Chondrocyte (in vitro differentiated cells): ENCODE measurements around the gene KCNQ1OT1. TPM values are rescaled to one million over a fixed set of nuclear protein-coding genes. Genes with fewer than 3 reads are reported as not detected.

Source experiments
- DNase-seq: peaks from one replicate; pipeline ENCODE4 v3.0.0; 2021; ENCODE audit warnings: mixed read lengths, low spot score
- H3K27ac Mint-ChIP-seq: one replicate; pipeline ENCODE4 v1.8.0; 2021; ENCODE audit warnings: mild to moderate bottlenecking, moderate library complexity, mixed read lengths; ENCODE audit not compliant: unreplicated experiment
- H3K27me3 Mint-ChIP-seq: 2 replicates; pipeline ENCODE4 v1.8.0; 2021; ENCODE audit warnings: low read depth, mixed read lengths
- H3K36me3 Mint-ChIP-seq: 2 replicates; pipeline ENCODE4 v1.8.0; 2021; ENCODE audit warnings: low read depth, mixed read lengths
- H3K4me1 Mint-ChIP-seq: 2 replicates; pipeline ENCODE4 v1.8.0; 2021; ENCODE audit warnings: low read depth, mild to moderate bottlenecking, mixed read lengths
- H3K4me3 Mint-ChIP-seq: one replicate; pipeline ENCODE4 v1.8.0; 2021; ENCODE audit warnings: mild to moderate bottlenecking, moderate library complexity, mixed read lengths; ENCODE audit not compliant: unreplicated experiment
- H3K9me3 Mint-ChIP-seq: 2 replicates; pipeline ENCODE4 v1.8.0; 2021; ENCODE audit warnings: low read depth, mixed read lengths
- CTCF ChIP-seq: fragments of 200-600 bp; sonication (generic); IDR thresholded peaks from 2 replicates; pipeline ENCODE4 v1.5.0; 2021; ENCODE audit warnings: antibody characterized with exemption, mild to moderate bottlenecking, moderate library complexity
- long read RNA-seq: library from polyadenylated mRNA; stranded (forward); transcript quantifications from one replicate; pipeline ENCODE4 v2.0.0, GENCODE V29; 2021
- total RNA-seq: library from RNA; stranded (reverse); gene quantifications from 3 replicates; pipeline ENCODE4 v1.2.1, GENCODE V29; 2021

KCNQ1OT1 gene
- total RNA-seq = 2.5 to 8.5 TPM (median 2.7 TPM) in 3 replicates
- long read RNA-seq, full-length matches to known transcripts = 1 of 1 reads
- long read RNA-seq, partial matches to known transcripts = 0 of 1 reads
- long read RNA-seq, other reads (novel, unspliced or antisense) = 0 of 1 reads

GRCh38 chr11:2699531-2700414, at the start of gene KCNQ1OT1:
TSS of gene KCNQ1OT1 (minus strand) at chr11:2699994.
- Mint-ChIP-seq H3K27me3 (no peaks in the 10 kb centered on the region), H3K4me3 (peak within 1 kb of the TSS; percentile 87), H3K36me3 (no peaks in the 10 kb centered on the region), H3K9me3 (no peaks in the 10 kb centered on the region), H3K27ac (peak within 1 kb of the TSS; percentile 83), H3K4me1 (peaks cover 53% of the 10 kb centered on the region)
- DNase-seq = peak; percentile 94
- no peak for TF ChIP-seq CTCF

DNA sequence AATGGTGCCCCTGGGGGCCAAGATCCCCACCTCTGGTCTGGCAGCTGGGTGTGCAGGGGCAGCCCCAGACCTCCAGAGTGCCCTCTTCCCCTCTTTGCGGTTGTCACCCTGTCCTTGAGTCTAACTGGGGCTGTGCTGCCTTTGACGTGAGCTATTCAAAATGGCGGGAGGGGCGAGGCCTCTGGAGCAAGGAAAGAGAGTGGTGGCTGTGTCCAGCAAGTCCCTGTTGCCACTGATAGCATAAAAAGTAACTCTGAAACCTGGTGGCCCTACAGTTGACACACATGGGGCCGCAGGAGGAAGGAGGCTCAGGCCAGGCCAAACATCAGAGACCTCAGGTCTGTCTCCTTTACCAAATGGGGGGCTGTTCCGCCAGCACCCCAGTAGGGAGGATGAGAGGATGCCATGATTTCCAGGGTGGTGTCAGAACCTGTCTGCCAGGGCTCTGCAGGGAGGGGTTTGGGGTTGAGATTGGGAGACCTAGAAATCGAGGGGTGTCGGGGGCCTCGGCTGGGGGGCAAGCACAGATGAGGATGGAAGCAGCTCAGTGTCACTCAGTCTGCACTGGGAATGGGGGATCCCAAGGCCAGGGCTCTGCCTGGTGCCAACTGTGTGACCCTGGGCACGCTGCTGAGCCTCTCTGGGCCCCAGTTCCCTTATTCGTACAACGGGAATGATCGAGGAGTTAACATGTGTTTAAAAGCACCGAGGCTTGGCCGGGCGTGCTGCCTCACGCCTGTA, 49.2 kb upstream of the KCNQ1OT1 start:
- peak; percentile 59 for DNase-seq
- H3K4me1 Mint-ChIP-seq = peaks cover 14% of the 10 kb centered on the region
- H3K9me3 Mint-ChIP-seq = peaks cover 3% of the 10 kb centered on the region
- no peak for TF ChIP-seq CTCF
- H3K36me3 Mint-ChIP-seq = peaks cover 2% of the 10 kb centered on the region
- H3K4me3 Mint-ChIP-seq = no peak overlapping the region
- H3K27me3 Mint-ChIP-seq = peaks cover 12% of the 10 kb centered on the region
- no peak overlapping the region for H3K27ac Mint-ChIP-seq

- peak; percentile 64 for DNase-seq
- Mint-ChIP-seq H3K36me3 (no peaks in the 10 kb centered on the region), H3K4me1 (peaks cover 14% of the 10 kb centered on the region), H3K4me3 (no peak overlapping the region), H3K27ac (no peak overlapping the region), H3K27me3 (peaks cover 8% of the 10 kb centered on the region), H3K9me3 (no peaks in the 10 kb centered on the region)
- TF ChIP-seq CTCF = no peak
Observed at GRCh38 chr11:2748061-2748813, 48.4 kb upstream of the KCNQ1OT1 start.

DNA sequence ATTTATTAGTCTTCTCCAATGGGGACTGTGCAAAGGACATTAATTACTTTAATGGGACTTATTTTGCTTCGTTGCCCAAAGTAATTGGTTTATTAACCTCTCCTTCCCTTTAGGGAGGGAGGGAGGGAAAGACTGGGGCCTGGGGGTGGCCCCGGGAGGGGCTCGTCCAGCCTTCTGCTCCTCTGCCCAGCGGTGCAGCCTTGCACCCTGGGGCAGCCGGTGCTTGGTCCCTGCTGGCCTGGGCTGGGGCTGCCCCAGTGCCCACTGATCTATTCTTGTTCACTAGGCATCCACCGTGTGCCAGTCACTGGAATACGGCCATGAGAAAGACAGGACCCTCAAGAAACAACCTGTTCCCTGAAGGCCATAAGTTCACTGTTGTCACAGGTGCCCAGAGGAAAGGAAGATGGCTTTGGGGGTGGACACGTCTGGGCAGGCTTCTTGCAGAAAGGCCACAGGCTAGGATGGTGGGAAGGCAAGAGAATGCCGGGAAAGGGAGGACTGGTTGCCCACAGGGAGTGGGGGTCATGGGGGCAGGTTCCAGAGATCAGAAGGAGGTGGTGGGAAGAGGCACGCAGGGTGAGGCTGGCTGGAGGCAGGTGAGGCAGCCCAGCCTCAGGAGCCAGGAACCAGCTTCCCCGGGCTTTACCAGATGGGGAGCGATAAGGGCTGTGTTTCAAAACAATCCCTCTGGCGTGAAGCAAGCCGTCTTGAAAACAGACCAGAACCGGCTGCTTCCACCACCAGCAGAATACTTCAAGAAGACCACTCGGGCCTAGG, 47.6 kb upstream of the KCNQ1OT1 start:
- peak; percentile 64 for DNase-seq
- Mint-ChIP-seq H3K27ac (no peak overlapping the region), H3K9me3 (no peaks in the 10 kb centered on the region), H3K27me3 (peaks cover 5% of the 10 kb centered on the region), H3K4me3 (no peak overlapping the region), H3K36me3 (no peaks in the 10 kb centered on the region), H3K4me1 (peaks cover 13% of the 10 kb centered on the region)
- no peak for TF ChIP-seq CTCF
